PC-3 (cell line): ENCODE results near the gene SCN5A. TPM values are rescaled to one million over a fixed set of nuclear protein-coding genes. Genes with fewer than 3 reads are reported as not detected.

Experiments used
- ATAC-seq: fragments of 200-7000 bp; cut with Tn5 transposase; 2 replicates; pipeline ENCODE4 v1.9.1; 2020; ENCODE audit warnings: mild to moderate bottlenecking, moderate library complexity
- BruUV-seq: library from RNA; stranded (reverse); fragments of 400-500 nt; replicated peaks from 2 replicates; lab custom pipeline; 2021; lab: Mats Ljungman, UMichigan
- CTCF ChIA-PET: fragments of 300-600 bp; sonication (Branson Sonifier 250); formaldehyde crosslinking; loops from one replicate; lab custom pipeline; 2022; ENCODE audit warnings: antibody characterized with exemption; lab: Charles Lee
- POLR2A ChIA-PET: fragments of 300-600 bp; sonication (Branson Sonifier 250); formaldehyde crosslinking; loops from one replicate; lab custom pipeline; 2022; ENCODE audit warnings: antibody characterized with exemption; ENCODE audit not compliant: unreplicated experiment; lab: Charles Lee
- DNase-seq: peaks from one replicate; pipeline ENCODE4 v3.0.0-alpha.2; 2015
- H2AFZ ChIP-seq: fragments of 300-600 bp; sonication (generic); 2 replicates; pipeline ENCODE4 v1.6.0; 2016; ENCODE audit warnings: antibody characterized with exemption, low read length
- H3F3A ChIP-seq: fragments of 300-600 bp; sonication (generic); one replicate; pipeline ENCODE4 v1.6.0; 2017; ENCODE audit warnings: antibody characterized with exemption, low read length, control low read depth, mild to moderate bottlenecking; ENCODE audit not compliant: unreplicated experiment
- H3K27ac ChIP-seq: fragments of 300-600 bp; sonication (generic); 2 replicates; pipeline ENCODE4 v1.5.1; 2016; ENCODE audit warnings: mild to moderate bottlenecking, low read length
- H3K27me3 ChIP-seq: fragments of 300-600 bp; sonication (generic); 2 replicates; pipeline ENCODE4 v1.6.1; 2016; ENCODE audit warnings: low read length, mixed read lengths
- H3K36me3 ChIP-seq: fragments of 300-600 bp; sonication (generic); 2 replicates; pipeline ENCODE4 v1.6.1; 2016; ENCODE audit warnings: low read depth, mixed run types, low read length, mixed read lengths
- H3K4me1 ChIP-seq: fragments of 300-600 bp; sonication (generic); 2 replicates; pipeline ENCODE4 v1.5.1; 2016; ENCODE audit warnings: low read length; ENCODE audit not compliant: insufficient read depth
- H3K4me2 ChIP-seq: fragments of 300-600 bp; sonication (generic); 2 replicates; pipeline ENCODE4 v1.6.0; 2016; ENCODE audit warnings: low read length
- H3K4me3 ChIP-seq: fragments of 300-600 bp; sonication (generic); 2 replicates; pipeline ENCODE4 v1.5.1; 2016; ENCODE audit warnings: mild to moderate bottlenecking, low read length, mixed read lengths
- H3K79me2 ChIP-seq: fragments of 300-600 bp; sonication (generic); 2 replicates; pipeline ENCODE4 v1.6.1; 2017; ENCODE audit warnings: low read length, mixed read lengths
- H3K9ac ChIP-seq: fragments of 300-600 bp; sonication (generic); 2 replicates; pipeline ENCODE4 v1.6.0; 2016; ENCODE audit warnings: mild to moderate bottlenecking, low read length
- H3K9me2 ChIP-seq: fragments of 300-600 bp; sonication (generic); replicated peaks from 2 replicates; pipeline ENCODE4 v1.6.1; 2016; ENCODE audit warnings: mixed run types, low read length, mixed read lengths
- H3K9me3 ChIP-seq: fragments of 300-600 bp; sonication (generic); 2 replicates; pipeline ENCODE4 v1.6.1; 2016; ENCODE audit warnings: low read length, mixed read lengths
- H4K20me1 ChIP-seq: fragments of 300-600 bp; sonication (generic); 2 replicates; pipeline ENCODE4 v1.6.1; 2016; ENCODE audit warnings: low read length, mixed read lengths
- CTCF ChIP-seq: fragments of 300-600 bp; sonication (generic); conservative IDR thresholded peaks from 2 replicates; pipeline ENCODE4 v1.5.1; 2017; ENCODE audit warnings: antibody characterized with exemption, low read depth, mild to moderate bottlenecking, low read length
- EZH2 ChIP-seq: fragments of 300-600 bp; sonication (generic); IDR thresholded peaks from one replicate; pipeline ENCODE4 v1.6.1; 2017; ENCODE audit warnings: antibody characterized with exemption, mild to moderate bottlenecking, low read length; ENCODE audit not compliant: unreplicated experiment
- EZH2phosphoT487 ChIP-seq: fragments of 300-600 bp; sonication (generic); IDR thresholded peaks from 2 replicates; pipeline ENCODE4 v1.6.1; 2018; ENCODE audit warnings: mild to moderate bottlenecking, antibody characterized with exemption, low read length, borderline replicate concordance
- intact Hi-C: fragments of 100-400 bp; cut with micrococcal nuclease; formaldehyde crosslinking; loops from 2 replicates; pipeline ENCODE4 v1.9.0; 2023
- total RNA-seq: library from RNA; depleted of rRNA; stranded (reverse); fragments of >200 nt; gene quantifications from 2 replicates; pipeline ENCODE4 v1.2.3, GENCODE V29; 2014

The SCN5A gene
- total RNA-seq, 1 experiment from 2014 or later, result not detected

GRCh38 chr3:38541806-38542205 is 107.7 kb downstream of the SCN5A start:
- POLR2A ChIA-PET, result no interaction called here
- H3K27me3 ChIP-seq, result no peaks in the 10 kb centered on the region
- no peak overlapping the region for H3K9ac ChIP-seq
- CTCF ChIA-PET, result no interaction called here
- TF ChIP-seq EZH2phosphoT487, result no peak
- TF ChIP-seq CTCF, result no peak
- no peak for TF ChIP-seq EZH2
- BruUV-seq, result no TSS peak
- H3K9me3 ChIP-seq, result no peaks in the 10 kb centered on the region
- no peak overlapping the region for H2AFZ ChIP-seq
- no peaks in the 10 kb centered on the region for H3K79me2 ChIP-seq
- no peak overlapping the region for H3K4me3 ChIP-seq
- H3K36me3 ChIP-seq, result no peaks in the 10 kb centered on the region
- no peaks in the 10 kb centered on the region for H3F3A ChIP-seq
- H3K9me2 ChIP-seq, result no peaks in the 10 kb centered on the region
- DNase-seq, result no peak
- H4K20me1 ChIP-seq, result no peaks in the 10 kb centered on the region
- H3K27ac ChIP-seq, result no peak overlapping the region
- no peak overlapping the region for H3K4me2 ChIP-seq
- intact Hi-C loops, result no loop called here
- no peak for ATAC-seq
- no peaks in the 10 kb centered on the region for H3K4me1 ChIP-seq

- Histone ChIP-seq H3K36me3 (peaks cover 8% of the 10 kb centered on the region; the same call in 1 of the 2 replicates), H3K4me2 (no peak overlapping the region), H4K20me1 (no peaks in the 10 kb centered on the region), H3K4me3 (no peak overlapping the region), H3K9me3 (no peaks in the 10 kb centered on the region), H3K9ac (no peak overlapping the region), H3K27ac (no peak overlapping the region), H3K4me1 (no peaks in the 10 kb centered on the region), H3K9me2 (no peaks in the 10 kb centered on the region), H3K27me3 (no peaks in the 10 kb centered on the region), H2AFZ (no peak overlapping the region), H3F3A (no peaks in the 10 kb centered on the region), H3K79me2 (no peaks in the 10 kb centered on the region)
- no TSS peak for BruUV-seq
- DNase-seq, result no peak
- ChIA-PET POLR2A (no interaction called here), CTCF (no interaction called here)
- no peak for ATAC-seq
- intact Hi-C loops, result no loop called here
- TF ChIP-seq EZH2phosphoT487 (no peak), EZH2 (no peak), CTCF (no peak)
These were observed 110.6 kb downstream of the SCN5A start for GRCh38 chr3:38538773-38539353.

- H3K36me3 ChIP-seq, result peaks cover 8% of the 10 kb centered on the region; the same call in 1 of the 2 replicates
- TF ChIP-seq EZH2phosphoT487 (no peak), EZH2 (no peak), CTCF (no peak)
- H3K27me3 ChIP-seq, result no peaks in the 10 kb centered on the region
- no peak overlapping the region for H2AFZ ChIP-seq
- no peaks in the 10 kb centered on the region for H3K79me2 ChIP-seq
- ATAC-seq (no peak), DNase-seq (no peak)
- POLR2A ChIA-PET, result no interaction called here
- no peaks in the 10 kb centered on the region for H3F3A ChIP-seq
- no peaks in the 10 kb centered on the region for H3K9me3 ChIP-seq
- no peaks in the 10 kb centered on the region for H3K9me2 ChIP-seq
- no peak overlapping the region for H3K27ac ChIP-seq
- no peaks in the 10 kb centered on the region for H4K20me1 ChIP-seq
- BruUV-seq, result no TSS peak
- no peaks in the 10 kb centered on the region for H3K4me1 ChIP-seq
- no peak overlapping the region for H3K9ac ChIP-seq
- H3K4me3 ChIP-seq, result no peak overlapping the region
- H3K4me2 ChIP-seq, result no peak overlapping the region
- CTCF ChIA-PET, result no interaction called here
- intact Hi-C loops, result loop anchor here (2.0 kb wide), 1 partner anchor 76 kb away; no protein-coding TSS in a partner anchor
These were observed 112.8 kb downstream of the SCN5A start for GRCh38 chr3:38536671-38537070.
